GM18951 (cell line): ENCODE measurements around the gene LALBA.

Experiments used
- POLR2A ChIP-seq: IDR thresholded peaks from 4 replicates; pipeline ENCODE4 v1.6.1; 2011; ENCODE audit warnings: mild to moderate bottlenecking; ENCODE audit not compliant: insufficient read length, insufficient read depth; ENCODE audit errors: extremely low read depth
- in situ Hi-C: fragments of 300-500 bp; cut with MboI; formaldehyde crosslinking; loops from one replicate; pipeline ENCODE4 v1.12.0; 2022; ENCODE audit warnings: low sequenced_read_pairs, mixed read lengths, inconsistent platforms; ENCODE audit not compliant: unreplicated experiment

The LALBA gene

GRCh38 chr12:48569946-48570345 lies at the start of gene LALBA:
TSS of gene LALBA (minus strand) at chr12:48570046. CDS start at chr12:48570020, 26 bp downstream.
- no peak for TF ChIP-seq POLR2A
- in situ Hi-C loops: no loop called here

GRCh38 chr12:48618541-48618940 lies 48.7 kb upstream of the LALBA start:
- in situ Hi-C loops: loop anchor here (5.0 kb wide), 1 partner anchor 76 kb away; no protein-coding TSS in a partner anchor
- no peak for TF ChIP-seq POLR2A

- TF ChIP-seq POLR2A: no peak
- in situ Hi-C loops: loop anchor here (5.0 kb wide), 1 partner anchor 73 kb away; no protein-coding TSS in a partner anchor
Measured at GRCh38 chr12:48615681-48616080, 45.8 kb upstream of the LALBA start.

DNA sequence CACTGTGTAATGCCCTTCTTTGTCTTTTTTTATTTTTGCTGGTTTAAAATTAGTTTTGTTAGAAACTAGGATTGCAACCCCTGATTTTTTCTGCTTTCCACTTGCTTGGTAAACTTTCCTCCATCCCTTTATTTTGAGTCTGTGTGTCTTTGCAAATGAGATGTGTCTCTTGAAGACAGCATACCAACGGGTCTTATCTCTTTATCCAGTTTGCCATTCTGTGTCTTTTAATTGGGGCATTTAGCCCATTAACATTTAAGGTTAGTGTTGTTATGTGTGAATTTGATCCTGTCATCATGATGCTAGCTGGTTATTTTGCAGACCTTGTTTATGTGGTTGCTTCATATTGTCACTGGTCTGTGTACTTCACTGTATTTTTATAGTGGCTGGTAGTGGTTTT lies 43.5 kb upstream of the LALBA start:
- in situ Hi-C loops: no loop called here
- TF ChIP-seq POLR2A: no peak

DNA sequence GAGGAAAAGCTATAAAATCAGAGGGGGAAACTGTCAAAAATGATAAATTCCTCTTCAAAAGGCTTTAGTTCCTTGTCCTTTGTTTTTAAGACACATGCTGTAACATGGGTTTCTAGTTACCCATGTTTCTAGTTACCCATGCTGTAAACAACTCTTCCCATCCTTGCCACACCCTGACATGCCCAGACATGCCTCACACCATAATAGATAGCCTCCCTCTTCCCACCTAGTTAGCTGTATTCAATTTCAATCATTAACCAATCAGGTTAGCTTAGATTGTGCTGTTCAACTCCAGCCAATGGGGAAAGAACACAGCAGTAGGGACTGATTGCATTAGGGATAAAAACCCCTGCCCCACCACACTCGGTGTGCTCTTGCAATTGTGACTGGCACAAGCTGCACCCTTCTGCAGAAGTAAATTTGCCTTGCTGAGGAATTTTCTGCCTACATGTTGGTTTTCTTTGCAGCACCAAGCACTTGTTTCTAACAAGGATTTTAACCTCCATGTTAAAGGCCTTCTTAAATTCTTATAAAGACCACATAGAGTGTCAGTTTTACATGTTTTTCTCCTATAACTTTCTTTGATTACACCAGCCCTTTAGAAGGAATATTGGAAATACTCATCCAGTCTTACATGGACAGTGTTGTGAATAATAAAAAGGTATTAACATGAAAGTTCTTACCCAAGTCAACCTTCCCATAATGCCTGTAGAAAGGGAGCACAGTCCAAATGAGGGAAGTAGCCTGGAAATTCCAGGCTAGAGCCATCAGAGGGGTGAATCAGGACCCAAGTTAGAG lies 32.5 kb upstream of the LALBA start:
- in situ Hi-C loops: no loop called here
- no peak for TF ChIP-seq POLR2A

DNA sequence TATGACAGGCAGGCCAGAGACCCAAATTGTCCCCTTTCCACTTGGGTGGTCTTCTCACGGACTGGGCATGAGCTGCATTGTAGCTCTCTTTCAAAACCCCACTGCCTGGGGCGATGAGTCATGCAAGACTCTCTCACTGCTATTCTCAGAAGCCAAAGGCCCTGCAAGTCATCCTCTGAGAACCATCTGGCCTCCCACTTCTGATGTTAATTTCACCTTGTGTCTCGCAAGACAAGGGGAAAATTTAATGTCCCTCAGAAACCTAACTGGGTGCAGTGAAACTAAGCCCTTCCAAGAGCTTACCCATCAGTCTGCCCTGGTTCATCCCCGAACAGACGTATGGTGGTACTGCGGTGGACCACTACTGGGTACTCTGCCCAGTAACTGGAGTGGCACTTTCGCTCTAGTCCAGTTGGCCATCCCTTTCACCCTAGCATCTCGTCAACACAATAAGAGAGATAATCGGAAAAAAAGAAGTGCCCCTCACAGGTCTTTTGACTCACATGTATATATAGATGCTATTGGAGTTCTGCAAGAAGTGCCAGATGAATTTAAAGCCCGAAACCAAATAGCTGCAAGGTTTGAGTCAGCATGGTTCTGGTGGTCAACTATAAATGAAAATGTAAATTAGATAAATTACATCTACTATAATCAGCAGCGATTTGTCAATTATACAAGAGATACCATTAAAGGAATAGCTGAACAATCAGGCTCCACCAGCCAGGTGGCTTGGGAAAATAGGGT lies 31.3 kb upstream of the LALBA start:
- in situ Hi-C loops: no loop called here
- no peak for TF ChIP-seq POLR2A

DNA sequence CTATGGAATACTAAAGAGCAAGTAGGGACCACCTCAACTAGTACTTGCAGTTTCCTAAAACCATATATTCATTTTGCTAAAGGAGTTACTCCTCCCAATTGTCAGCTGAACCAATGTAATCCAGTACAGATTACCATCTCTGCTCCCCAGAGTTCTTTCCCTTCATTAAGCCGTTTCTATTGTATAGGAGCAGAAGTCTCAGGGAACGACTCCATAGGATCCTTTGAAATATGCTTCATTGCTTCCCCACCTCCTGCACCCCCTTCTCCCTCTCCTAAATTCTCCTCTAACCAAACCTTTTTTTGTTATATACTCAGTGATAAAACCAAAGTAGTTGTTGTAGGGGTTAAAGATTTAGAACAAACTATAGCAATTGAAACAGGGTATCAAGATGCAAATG lies 30.7 kb upstream of the LALBA start:
- no peak for TF ChIP-seq POLR2A

DNA sequence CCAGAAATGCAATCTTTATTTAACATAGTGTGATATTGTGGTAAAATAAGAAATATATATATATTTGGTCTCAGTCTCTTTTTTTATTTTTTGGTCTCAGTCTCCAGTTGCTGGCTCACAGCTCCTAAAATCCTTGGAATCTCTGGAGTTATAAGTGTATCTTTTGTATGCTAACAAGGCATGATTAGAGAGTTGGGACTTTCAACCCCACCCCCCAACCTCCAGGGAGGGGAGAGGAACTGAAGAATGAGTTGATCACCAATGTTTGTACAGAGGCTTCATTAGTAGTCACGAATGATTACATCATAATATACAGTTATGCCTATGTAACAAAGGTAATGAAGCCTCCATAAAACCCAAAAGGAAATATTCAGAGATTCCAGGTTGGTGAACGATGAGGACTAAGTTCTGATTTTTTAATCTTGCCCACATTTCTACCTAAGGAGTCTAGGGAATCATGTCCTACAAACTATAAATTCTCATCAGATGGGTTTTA lies 22.8 kb upstream of the LALBA start:
- in situ Hi-C loops: no loop called here
- no peak for TF ChIP-seq POLR2A

More for the DNA sequence above, 30.7 kb upstream of the LALBA start:
- in situ Hi-C loops: no loop called here

- in situ Hi-C loops: no loop called here
- TF ChIP-seq POLR2A: no peak
Measured at GRCh38 chr12:48586361-48586760, 16.5 kb upstream of the LALBA start.

- no peak for TF ChIP-seq POLR2A
- in situ Hi-C loops: no loop called here
Measured at GRCh38 chr12:48583728-48584127, 13.9 kb upstream of the LALBA start.

DNA sequence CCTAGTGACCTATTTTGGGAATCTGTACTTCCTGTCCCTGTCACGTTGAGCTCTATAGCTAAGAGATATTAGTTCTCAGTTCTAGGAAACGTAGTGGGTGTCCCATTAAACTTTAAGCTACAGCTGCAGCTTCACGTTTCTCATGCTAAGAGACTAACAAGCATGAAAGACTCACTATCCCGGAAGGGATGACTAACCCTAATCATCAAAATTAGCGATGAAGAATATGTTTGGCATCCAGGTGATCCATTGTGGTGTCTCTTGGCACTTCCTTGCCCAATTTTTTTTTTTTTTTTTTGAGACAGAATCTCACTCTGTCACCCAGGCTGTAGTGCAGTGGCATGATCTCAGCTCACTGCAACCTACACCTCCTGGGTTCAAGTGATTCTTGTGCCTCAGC lies 11.0 kb upstream of the LALBA start:
- no peak for TF ChIP-seq POLR2A
- in situ Hi-C loops: no loop called here

GRCh38 chr12:48572326-48572725 lies 2.5 kb upstream of the LALBA start:
- TF ChIP-seq POLR2A: no peak

DNA sequence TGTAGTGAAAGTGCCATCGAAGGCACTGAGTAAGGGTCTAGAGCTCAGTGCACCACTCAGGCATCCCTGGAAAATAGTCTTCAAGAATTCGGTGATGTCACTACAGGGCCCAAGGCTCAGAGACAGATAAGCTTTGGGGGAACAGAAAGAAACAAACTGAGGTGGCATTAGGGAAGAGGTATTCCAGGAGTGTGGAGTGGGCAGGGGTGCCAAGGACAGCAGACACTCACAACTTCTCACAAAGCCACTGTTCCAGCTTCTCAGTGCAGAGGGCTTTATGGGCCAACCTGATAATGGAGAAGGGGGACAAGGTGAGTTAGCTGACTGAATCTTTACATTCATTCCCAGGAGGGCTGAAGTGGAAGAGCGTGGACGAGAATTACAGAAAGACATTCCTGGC lies 2.1 kb downstream of the LALBA start:
- in situ Hi-C loops: no loop called here
- no peak for TF ChIP-seq POLR2A

More at GRCh38 chr12:48572326-48572725, 2.5 kb upstream of the LALBA start:
- in situ Hi-C loops: no loop called here
